Activated CD8-positive, alpha-beta memory T cell treated with anti-CD3 and anti-CD28 coated beads for 24 hours (primary cell): ENCODE data around the gene YJEFN3.

ENCODE experiments used
- DNase-seq: peaks from one replicate; pipeline ENCODE4 v3.0.0-alpha.2; 2020

The YJEFN3 gene

GRCh38 chr19:19540064-19540714, 11.5 kb downstream of the YJEFN3 start:
- DNase-seq: peak; percentile 85

GRCh38 chr19:19540715-19541515, 12.2 kb downstream of the YJEFN3 start:
- DNase-seq: peak; percentile 84

- no peak for DNase-seq
Observed at GRCh38 chr19:19541616-19542015, 12.9 kb downstream of the YJEFN3 start.

GRCh38 chr19:19542507-19542906, 13.8 kb downstream of the YJEFN3 start:
- no peak for DNase-seq

DNA sequence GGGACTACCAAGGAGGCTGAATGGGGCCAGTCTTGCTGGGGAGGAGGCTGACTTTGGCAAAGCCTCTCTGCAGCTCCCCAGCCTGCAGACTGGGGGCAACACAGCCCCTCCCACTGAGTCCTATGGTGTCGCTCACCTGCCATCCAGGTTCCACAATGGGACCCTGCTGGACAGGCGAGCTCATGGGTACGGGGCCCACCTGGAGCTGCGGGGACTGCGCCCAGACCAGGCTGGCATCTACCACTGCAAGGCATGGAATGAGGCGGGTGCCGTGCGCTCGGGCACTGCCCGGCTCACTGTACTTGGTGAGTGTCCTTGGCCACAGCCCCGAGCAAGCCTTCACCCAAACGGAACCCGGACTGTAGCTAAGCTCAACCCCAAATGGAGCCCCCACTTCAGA, 14.4 kb downstream of the YJEFN3 start:
- DNase-seq: no peak

GRCh38 chr19:19543640-19544039, 14.9 kb downstream of the YJEFN3 start:
- DNase-seq: no peak

DNA sequence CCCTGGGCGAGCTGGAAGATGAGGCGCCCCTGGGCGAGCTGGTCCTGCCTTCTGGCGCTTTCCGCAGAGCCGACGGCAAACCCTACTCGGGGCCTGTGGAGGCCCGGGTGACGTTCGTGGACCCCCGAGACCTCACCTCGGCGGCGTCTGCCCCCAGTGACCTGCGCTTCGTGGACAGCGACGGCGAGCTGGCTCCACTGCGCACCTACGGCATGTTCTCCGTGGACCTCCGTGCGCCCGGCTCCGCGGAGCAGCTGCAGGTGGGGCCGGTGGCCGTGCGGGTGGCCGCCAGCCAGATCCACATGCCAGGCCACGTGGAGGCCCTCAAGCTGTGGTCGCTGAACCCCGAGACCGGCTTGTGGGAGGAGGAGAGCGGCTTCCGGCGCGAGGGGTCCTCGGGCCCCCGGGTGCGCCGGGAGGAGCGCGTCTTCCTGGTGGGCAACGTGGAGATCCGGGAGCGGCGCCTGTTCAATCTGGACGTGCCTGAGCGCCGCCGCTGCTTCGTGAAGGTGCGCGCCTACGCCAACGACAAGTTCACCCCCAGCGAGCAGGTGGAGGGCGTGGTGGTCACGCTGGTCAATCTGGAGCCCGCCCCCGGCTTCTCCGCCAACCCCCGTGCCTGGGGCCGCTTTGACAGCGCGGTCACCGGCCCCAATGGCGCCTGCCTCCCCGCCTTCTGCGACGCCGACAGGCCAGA, 15.7 kb downstream of the YJEFN3 start:
- DNase-seq: no peak

- no peak for DNase-seq
Observed at GRCh38 chr19:19544954-19545591, 16.4 kb downstream of the YJEFN3 start.

DNA sequence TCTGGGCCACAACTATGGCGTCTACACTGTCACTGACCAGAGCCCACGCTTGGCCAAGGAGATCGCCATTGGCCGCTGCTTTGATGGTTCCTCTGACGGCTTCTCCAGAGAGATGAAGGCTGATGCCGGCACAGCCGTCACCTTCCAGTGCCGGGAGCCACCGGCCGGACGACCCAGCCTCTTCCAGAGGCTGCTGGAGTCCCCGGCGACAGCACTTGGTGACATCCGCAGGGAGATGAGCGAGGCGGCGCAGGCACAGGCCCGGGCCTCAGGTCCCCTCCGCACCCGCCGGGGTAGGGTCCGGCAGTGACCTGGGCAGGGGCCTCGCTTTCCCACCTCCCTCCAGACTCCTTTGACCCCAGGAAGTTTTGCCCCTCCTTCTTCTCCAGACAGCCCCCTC, 17.0 kb downstream of the YJEFN3 start:
- no peak for DNase-seq

DNA sequence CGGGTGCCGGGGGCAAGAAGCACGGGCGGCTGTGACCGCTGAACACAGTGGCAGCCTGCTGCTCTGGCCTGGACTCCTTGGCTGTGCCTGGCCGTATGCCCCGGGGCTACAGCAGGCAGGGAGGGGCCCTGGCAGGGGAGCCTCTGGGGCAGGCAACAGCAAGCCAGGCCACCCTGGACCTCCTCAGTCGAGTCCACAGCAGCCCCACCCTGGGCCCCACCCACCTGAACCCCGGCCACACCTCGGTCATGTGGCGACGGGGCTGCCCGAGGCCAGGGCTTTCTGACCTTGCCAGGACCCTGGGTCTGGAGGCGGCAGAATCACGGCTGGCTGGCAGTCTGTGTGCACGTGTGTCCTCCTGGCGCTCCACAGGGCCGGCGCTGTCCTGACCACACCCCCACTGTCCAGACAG, 18.0 kb downstream of the YJEFN3 start:
- no peak for DNase-seq

- no peak for DNase-seq
Observed at GRCh38 chr19:19547674-19548336, 19.1 kb downstream of the YJEFN3 start.

- no peak for DNase-seq
Observed at GRCh38 chr19:19548915-19549759, 20.4 kb downstream of the YJEFN3 start.

DNA sequence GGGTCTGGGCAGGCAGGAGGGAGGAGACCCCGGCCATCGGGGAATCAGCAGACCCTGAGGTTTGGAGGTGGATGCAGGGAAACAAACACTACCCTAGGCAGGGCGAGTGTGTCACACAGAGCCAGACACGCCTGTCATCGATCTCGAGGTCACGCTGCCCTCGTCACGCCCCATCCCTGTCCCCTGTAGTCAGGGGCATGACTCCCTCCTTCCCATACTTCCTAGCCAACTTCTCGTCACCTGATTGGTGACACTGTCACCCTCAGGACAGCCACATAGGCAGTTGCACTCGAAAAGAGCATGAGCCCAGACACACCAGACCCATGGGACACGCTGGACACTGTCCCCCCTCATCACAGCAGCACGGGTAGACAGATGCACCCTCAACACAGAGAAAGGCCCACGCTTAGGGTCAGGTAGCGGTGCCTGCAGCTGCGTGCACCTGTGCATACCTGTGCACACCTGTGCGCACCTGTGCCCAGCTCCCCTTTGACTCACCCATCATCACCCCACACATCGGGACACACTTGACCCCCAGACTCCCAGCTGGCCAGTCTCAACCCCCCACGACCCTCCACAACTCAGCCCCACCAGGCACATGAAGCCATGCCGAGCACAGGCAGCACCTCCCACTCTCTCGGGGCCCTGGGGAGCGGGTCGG, 21.2 kb downstream of the YJEFN3 start:
- no peak for DNase-seq

- DNase-seq: no peak
Observed at GRCh38 chr19:19550485-19550929, 21.8 kb downstream of the YJEFN3 start.

- DNase-seq: no peak
Observed at GRCh38 chr19:19550972-19551852, 22.5 kb downstream of the YJEFN3 start.

- DNase-seq: no peak
Observed at GRCh38 chr19:19551853-19552192, 23.1 kb downstream of the YJEFN3 start.

- DNase-seq: no peak
Observed at GRCh38 chr19:19552798-19553197, 24.1 kb downstream of the YJEFN3 start.

- no peak for DNase-seq
Observed at GRCh38 chr19:19553670-19554069, 25.0 kb downstream of the YJEFN3 start.

DNA sequence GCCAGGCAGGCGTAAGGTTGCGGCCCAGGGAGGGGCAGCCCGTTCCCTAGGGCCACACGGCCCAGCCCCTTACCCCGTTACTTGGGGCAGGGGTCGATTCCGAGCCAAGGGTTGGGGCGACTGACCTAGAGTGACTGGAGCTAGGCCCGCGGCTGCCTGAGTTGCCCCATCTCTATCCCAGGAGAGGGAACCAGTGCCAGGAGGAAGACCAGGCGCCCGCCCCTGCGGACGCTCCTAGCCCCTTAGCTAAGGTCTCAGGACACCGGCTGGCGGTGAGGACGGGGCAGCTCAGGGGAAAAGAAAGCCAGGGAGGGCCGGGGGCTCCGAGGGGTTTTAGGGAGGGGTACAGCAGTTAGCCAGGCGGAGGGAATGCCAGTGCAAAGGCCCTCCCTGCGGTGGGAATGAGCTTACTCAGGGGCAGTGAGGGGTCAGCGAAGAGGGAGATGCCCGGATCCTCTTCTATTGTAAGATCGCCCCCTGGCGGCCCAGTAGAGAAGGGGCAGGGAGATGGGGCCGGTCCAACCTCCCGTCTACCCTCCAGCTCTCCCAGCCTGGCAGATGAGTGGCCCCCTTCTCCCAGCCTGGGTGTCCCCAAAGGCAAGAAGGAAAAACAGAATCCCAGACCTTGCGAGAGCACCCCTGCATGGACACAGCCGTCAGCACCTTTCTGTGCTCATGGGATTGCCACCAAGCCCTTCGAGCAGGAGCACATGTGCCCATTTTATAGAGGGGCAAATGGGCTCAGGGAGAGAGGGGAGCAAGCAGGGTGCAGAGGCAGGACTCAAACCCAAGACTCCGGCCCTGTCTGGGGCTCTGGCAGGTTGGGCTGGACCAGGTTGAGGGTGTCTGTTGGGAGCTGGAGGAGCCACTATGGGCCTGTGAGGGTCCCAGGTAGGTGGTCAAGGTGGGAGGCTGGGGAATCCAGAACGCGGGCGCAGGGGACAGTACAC, 25.6 kb downstream of the YJEFN3 start:
- DNase-seq: peak; percentile 86
